K562 (cell line): Measurements from ENCODE around the gene PSMD8. TPM values are rescaled to one million over a fixed set of nuclear protein-coding genes. Genes with fewer than 3 reads are reported as not detected.

Experiments used
- BHLHE40 ChIP-seq: IDR thresholded peaks from 2 replicates; pipeline ENCODE4 v1.6.1; 2011; ENCODE audit warnings: low read length, improper control_type of control experiment
- ELF1 ChIP-seq: fragments of 200-800 bp; sonication (Bioruptor generic); IDR thresholded peaks from 2 replicates; pipeline ENCODE4 v1.6.1; 2016; ENCODE audit warnings: missing genetic modification characterization, missing compliant biosample characterization
- ETV1 ChIP-seq: fragments of 450-650 bp; conservative IDR thresholded peaks from 2 replicates; pipeline ENCODE4 v1.6.1; 2016; ENCODE audit warnings: missing genetic modification characterization, control low read depth, low read depth, missing compliant biosample characterization
- GTF3C2 ChIP-seq: IDR thresholded peaks from 3 replicates; pipeline ENCODE4 v1.6.1; 2011; ENCODE audit warnings: borderline replicate concordance, mild to moderate bottlenecking, moderate library complexity; ENCODE audit not compliant: insufficient read length; ENCODE audit errors: extremely low read depth
- HNRNPLL ChIP-seq: fragments of 200-400 bp; formaldehyde crosslinking; IDR thresholded peaks from 2 replicates; pipeline ENCODE4 v1.6.1; 2017; ENCODE audit warnings: low read length, low read depth, mild to moderate bottlenecking; ENCODE audit not compliant: poor library complexity, severe bottlenecking
- HSF4 ChIP-seq: fragments of 250-450 bp; sonication (Bioruptor Pico); IDR thresholded peaks from 2 replicates; pipeline ENCODE4 v2.1.2; 2022; ENCODE audit warnings: mild to moderate bottlenecking, moderate library complexity, borderline replicate concordance
- MAX ChIP-seq: sonication (generic); formaldehyde crosslinking; IDR thresholded peaks from 2 replicates; pipeline ENCODE4 v1.9.0; 2022; ENCODE audit warnings: mild to moderate bottlenecking, missing genetic modification reagents
- MECOM ChIP-seq: fragments of 250-450 bp; sonication (Bioruptor Pico); IDR thresholded peaks from 2 replicates; pipeline ENCODE4 v1.8.0; 2022; ENCODE audit warnings: inconsistent platforms
- MYBL2 ChIP-seq, 2 experiments: fragments of 450-650 bp in 1 of 2; sonication (generic) in 1 of 2; formaldehyde crosslinking in 1 of 2; IDR thresholded peaks; 2 replicates each; pipeline versions ENCODE4 v1.6.1 to v1.8.1; 2017 to 2022; ENCODE audit warnings: borderline replicate concordance in 1 of 2, inconsistent platforms in 1 of 2, low read depth in 1 of 2, mild to moderate bottlenecking in 1 of 2, missing genetic modification reagents in 1 of 2, moderate library complexity in 1 of 2
- NBN ChIP-seq: fragments of 450-650 bp; IDR thresholded peaks from 2 replicates; pipeline ENCODE4 v1.6.1; 2016; ENCODE audit warnings: low read depth, mild to moderate bottlenecking
- OTX1 ChIP-seq: fragments of 450-650 bp; formaldehyde crosslinking; IDR thresholded peaks from 2 replicates; pipeline ENCODE4 v1.4.0; 2022; ENCODE audit warnings: mild to moderate bottlenecking
- RBBP5 ChIP-seq: fragments of 200-600 bp; sonication (generic); IDR thresholded peaks from 2 replicates; pipeline ENCODE4 v1.6.1; 2012; ENCODE audit warnings: borderline replicate concordance, mild to moderate bottlenecking, low read length, control low read depth, inconsistent platforms; ENCODE audit not compliant: insufficient read depth, poor library complexity, severe bottlenecking
- TCFL5 ChIP-seq: fragments of 250-450 bp; sonication (Bioruptor Pico); conservative IDR thresholded peaks from 2 replicates; pipeline ENCODE4 v1.6.1; 2021; ENCODE audit warnings: mild to moderate bottlenecking, moderate library complexity, matching md5 sums
- ZBTB26 ChIP-seq: fragments of 450-650 bp; formaldehyde crosslinking; IDR thresholded peaks from 2 replicates; pipeline ENCODE4 v1.4.0; 2022; ENCODE audit warnings: missing genetic modification characterization
- ZEB2 ChIP-seq: fragments of 450-650 bp; IDR thresholded peaks from 2 replicates; pipeline ENCODE4 v1.6.1; 2016
- ZNF282 ChIP-seq: sonication (generic); formaldehyde crosslinking; IDR thresholded peaks from 2 replicates; pipeline ENCODE4 v1.8.1; 2023; ENCODE audit warnings: missing genetic modification reagents
- polyA plus RNA-seq, 8 experiments: library from polyadenylated mRNA; depleted of rRNA in 4 of 8; stranded (reverse) in 5 of 8; unstranded in 3 of 8; fragments of >200 nt; fragmentation: Nextera tagmentation in 2 of 8; fragmentation: Illumina TruSeq in 1 of 8; extraction: Ambion mirVana in 2 of 8; extraction: Trizol in 1 of 8; gene quantifications; 2 replicates each; pipeline versions ENCODE4 v1.2.1 to v1.2.3, GENCODE V29; 2011 to 2014; ENCODE audit warnings: inconsistent platforms in 1 of 8, missing spikeins in 1 of 8
- total RNA-seq, 7 experiments: library from RNA; depleted of rRNA in 6 of 7; stranded (reverse); fragments of >200 nt in 6 of 7; fragmentation: Illumina TruSeq in 2 of 7; extraction: Trizol in 2 of 7; gene quantifications; 2 replicates each; pipeline versions ENCODE4 v1.2.1 to v1.2.3, GENCODE V29; 2011 to 2021; ENCODE audit warnings: low replicate concordance in 1 of 7
- TF ChIP-seq, protein P1 (sequence below): fragments of 250-450 bp; sonication (Bioruptor Pico); IDR thresholded peaks from 2 replicates; pipeline ENCODE4 v1.8.0; 2021; ENCODE audit warnings: moderate library complexity, mild to moderate bottlenecking, inconsistent platforms
- TF ChIP-seq, protein P2 (sequence below), 2 experiments: fragments of 450-650 bp; IDR thresholded peaks; 2 replicates each; pipeline ENCODE4 v1.6.1; 2018; ENCODE audit warnings: mild to moderate bottlenecking in 2 of 2, low read depth in 1 of 2; ENCODE audit not compliant: partially characterized antibody in 2 of 2

PSMD8 gene
- total and polyA plus RNA-seq, 9 of the 15 experiments (the other 6 are each of a cell fraction or from before 2014, with no cell fraction given): 130 to 583 (median 315) TPM

- TF ChIP-seq OTX1 (CRISPR knock-in tag) (peak; percentile 84; the same call in 1 of the 2 replicates), ZEB2 (no peak), MAX (no peak), ETV1 (tag) (peak; percentile 45), RBBP5 (peak; percentile 30), MECOM (no peak), GTF3C2 (no peak), TCFL5 (no peak), HNRNPLL (no peak), HSF4 (no peak), BHLHE40 (no peak), ELF1 (no peak), NBN (peak; percentile 28), MYBL2 (IDR thresholded peaks at IDR 0.05; ENCODE audit: low read depth) (no peak), MYBL2 (CRISPR knock-in tag; IDR thresholded peaks at IDR 0.05; ENCODE audit: borderline replicate concordance) (no peak), ZBTB26 (peak; percentile 84; the same call in 1 of the 2 replicates), ZNF282 (CRISPR knock-in tag) (no peak)
- TF ChIP-seq, protein P1, sequence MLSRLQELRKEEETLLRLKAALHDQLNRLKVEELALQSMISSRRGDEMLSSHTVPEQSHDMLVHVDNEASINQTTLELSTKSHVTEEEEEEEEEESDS (CRISPR knock-in tag): no peak
- TF ChIP-seq, protein P2, sequence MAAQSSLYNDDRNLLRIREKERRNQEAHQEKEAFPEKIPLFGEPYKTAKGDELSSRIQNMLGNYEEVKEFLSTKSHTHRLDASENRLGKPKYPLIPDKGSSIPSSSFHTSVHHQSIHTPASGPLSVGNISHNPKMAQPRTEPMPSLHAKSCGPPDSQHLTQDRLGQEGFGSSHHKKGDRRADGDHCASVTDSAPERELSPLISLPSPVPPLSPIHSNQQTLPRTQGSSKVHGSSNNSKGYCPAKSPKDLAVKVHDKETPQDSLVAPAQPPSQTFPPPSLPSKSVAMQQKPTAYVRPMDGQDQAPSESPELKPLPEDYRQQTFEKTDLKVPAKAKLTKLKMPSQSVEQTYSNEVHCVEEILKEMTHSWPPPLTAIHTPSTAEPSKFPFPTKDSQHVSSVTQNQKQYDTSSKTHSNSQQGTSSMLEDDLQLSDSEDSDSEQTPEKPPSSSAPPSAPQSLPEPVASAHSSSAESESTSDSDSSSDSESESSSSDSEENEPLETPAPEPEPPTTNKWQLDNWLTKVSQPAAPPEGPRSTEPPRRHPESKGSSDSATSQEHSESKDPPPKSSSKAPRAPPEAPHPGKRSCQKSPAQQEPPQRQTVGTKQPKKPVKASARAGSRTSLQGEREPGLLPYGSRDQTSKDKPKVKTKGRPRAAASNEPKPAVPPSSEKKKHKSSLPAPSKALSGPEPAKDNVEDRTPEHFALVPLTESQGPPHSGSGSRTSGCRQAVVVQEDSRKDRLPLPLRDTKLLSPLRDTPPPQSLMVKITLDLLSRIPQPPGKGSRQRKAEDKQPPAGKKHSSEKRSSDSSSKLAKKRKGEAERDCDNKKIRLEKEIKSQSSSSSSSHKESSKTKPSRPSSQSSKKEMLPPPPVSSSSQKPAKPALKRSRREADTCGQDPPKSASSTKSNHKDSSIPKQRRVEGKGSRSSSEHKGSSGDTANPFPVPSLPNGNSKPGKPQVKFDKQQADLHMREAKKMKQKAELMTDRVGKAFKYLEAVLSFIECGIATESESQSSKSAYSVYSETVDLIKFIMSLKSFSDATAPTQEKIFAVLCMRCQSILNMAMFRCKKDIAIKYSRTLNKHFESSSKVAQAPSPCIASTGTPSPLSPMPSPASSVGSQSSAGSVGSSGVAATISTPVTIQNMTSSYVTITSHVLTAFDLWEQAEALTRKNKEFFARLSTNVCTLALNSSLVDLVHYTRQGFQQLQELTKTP (IDR thresholded peaks at IDR 0.05; ENCODE audit: low read depth in 1 of 2, partially characterized antibody in 2 of 2): no peak
Observed at GRCh38 chr19:38335949-38336637, 38.3 kb upstream of the PSMD8 start (continued).
